HepG2 (cell line): Measurements from ENCODE around the gene TNC. TPM values are rescaled to one million over a fixed set of nuclear protein-coding genes. Genes with fewer than 3 reads are reported as not detected.

Source experiments
- ATAC-seq: fragments of 200-7000 bp; cut with Tn5 transposase; 3 replicates; pipeline ENCODE4 v1.9.1; 2020; ENCODE audit warnings: mild to moderate bottlenecking, moderate library complexity
- BruUV-seq: library from RNA; stranded (reverse); fragments of 400-500 nt; replicated peaks from 2 replicates; lab custom pipeline; 2021; lab: Mats Ljungman, UMichigan
- CTCF ChIA-PET: fragments of 300-600 bp; formaldehyde crosslinking; extraction: SDS; loops from one replicate; lab custom pipeline; 2021; ENCODE audit warnings: low total read pairs, inconsistent platforms, low intra/inter-chr PET ratio; lab: Yijun Ruan, JAX
- POLR2A ChIA-PET: fragments of 350-600 bp; sonication (Branson Sonifier 250); formaldehyde crosslinking; loops from one replicate; lab custom pipeline; 2020; ENCODE audit warnings: antibody characterized with exemption, inconsistent platforms; lab: Yijun Ruan, JAX
- DNase-seq: peaks from one replicate; pipeline ENCODE4 v3.0.0-alpha.2; 2015; ENCODE audit warnings: low spot score
- FAIRE-seq: peaks from 3 replicates; lab custom pipeline; 2011; peaks lifted over from hg19 to GRCh38; lab: Jason Lieb, UNC
- H2AFZ ChIP-seq: one replicate; pipeline ENCODE4 v1.6.1; 2011; ENCODE audit warnings: low read length, inconsistent platforms
- H3K27ac ChIP-seq: fragments of 300-600 bp; 3 replicates; pipeline ENCODE4 v1.8.0; 2011; ENCODE audit warnings: mixed run types, mild to moderate bottlenecking, mixed read lengths, low read length, inconsistent platforms; ENCODE audit not compliant: insufficient read depth; ENCODE audit errors: extremely low read length
- H3K27me3 ChIP-seq, 2 experiments: fragments of 200-600 bp in 1 of 2; 2 replicates in 1 of 2; 3 replicates in 1 of 2; pipeline versions ENCODE4 v1.6.0 to v1.8.0; 2011; ENCODE audit warnings: low read length in 2 of 2, mild to moderate bottlenecking in 2 of 2, moderate library complexity in 2 of 2, inconsistent platforms in 1 of 2; ENCODE audit not compliant: insufficient read depth in 2 of 2, control insufficient read depth in 1 of 2
- H3K36me3 ChIP-seq, 2 experiments: fragments of 200-600 bp in 1 of 2; replicated peaks in 1 of 2; 2 replicates in 1 of 2; 3 replicates in 1 of 2; pipeline versions ENCODE4 v1.5.1 to v1.8.0; 2011; ENCODE audit warnings: low read length in 2 of 2, inconsistent platforms in 1 of 2; ENCODE audit not compliant: insufficient read depth in 2 of 2, control insufficient read depth in 1 of 2
- H3K4me1 ChIP-seq: 2 replicates; pipeline ENCODE4 v1.5.1; 2012; ENCODE audit warnings: low read length, inconsistent platforms; ENCODE audit not compliant: insufficient read depth
- H3K4me2 ChIP-seq: 2 replicates; pipeline ENCODE4 v1.6.0; 2011; ENCODE audit warnings: low read depth, low read length, inconsistent platforms
- H3K4me3 ChIP-seq, 3 experiments: fragments of 200-600 bp in 1 of 3; sonication (generic), shearing (Covaris generic) in 1 of 3; replicated peaks in 1 of 3; 2 replicates each; pipeline ENCODE4 v1.5.1; 2011 to 2016; ENCODE audit warnings: low read length in 3 of 3, inconsistent platforms in 2 of 3, low read depth in 2 of 3, mild to moderate bottlenecking in 2 of 3, control low read depth in 1 of 3, mixed read lengths in 1 of 3; ENCODE audit not compliant: insufficient read depth in 1 of 3
- H3K79me2 ChIP-seq: one replicate; pipeline ENCODE4 v1.6.1; 2011; ENCODE audit warnings: low read length, inconsistent platforms; ENCODE audit not compliant: insufficient read depth
- H3K9ac ChIP-seq: 2 replicates; pipeline ENCODE4 v1.6.0; 2011; ENCODE audit warnings: mild to moderate bottlenecking, low read depth, low read length, inconsistent platforms; ENCODE audit not compliant: insufficient read depth
- H3K9me3 ChIP-seq: 2 replicates; pipeline ENCODE4 v1.5.1; 2012; ENCODE audit warnings: mild to moderate bottlenecking, low read length
- H4K20me1 ChIP-seq: 2 replicates; pipeline ENCODE4 v1.6.0; 2011; ENCODE audit warnings: inconsistent platforms, mild to moderate bottlenecking, low read length, moderate library complexity; ENCODE audit not compliant: insufficient read depth
- CREM ChIP-seq, 2 experiments: sonication (generic) in 1 of 2; formaldehyde crosslinking in 1 of 2; IDR thresholded peaks; 2 replicates each; pipeline versions ENCODE4 v1.4.0 to v1.6.1; 2016 to 2020; ENCODE audit warnings: antibody characterized with exemption in 1 of 2, mild to moderate bottlenecking in 1 of 2, missing genetic modification reagents in 1 of 2
- HNRNPUL1 ChIP-seq: fragments of 200-400 bp; formaldehyde crosslinking; IDR thresholded peaks from 2 replicates; pipeline ENCODE4 v1.6.1; 2017; ENCODE audit warnings: low read depth, mild to moderate bottlenecking, low read length, moderate library complexity
- KMT2B ChIP-seq: IDR thresholded peaks from 2 replicates; pipeline ENCODE4 v1.6.1; 2016; ENCODE audit warnings: missing genetic modification reagents, missing compliant biosample characterization
- MTF2 ChIP-seq: sonication (generic); formaldehyde crosslinking; IDR thresholded peaks from 2 replicates; pipeline ENCODE4 v1.5.0; 2020; ENCODE audit warnings: missing genetic modification reagents, borderline replicate concordance
- PBX2 ChIP-seq: IDR thresholded peaks from 2 replicates; pipeline ENCODE4 v1.6.1; 2016; ENCODE audit warnings: control low read depth
- USF2 ChIP-seq, 2 experiments: sonication (generic) in 1 of 2; formaldehyde crosslinking in 1 of 2; IDR thresholded peaks; 2 replicates each; pipeline versions ENCODE4 v1.5.1 to v1.6.1; 2011 to 2020; ENCODE audit warnings: borderline replicate concordance in 1 of 2, low read depth in 1 of 2, low read length in 1 of 2, mild to moderate bottlenecking in 1 of 2, missing genetic modification reagents in 1 of 2, moderate library complexity in 1 of 2
- ZFAT ChIP-seq: sonication (generic); formaldehyde crosslinking; conservative IDR thresholded peaks from 2 replicates; pipeline ENCODE4 v1.8.1; 2023; ENCODE audit warnings: missing genetic modification reagents, inconsistent platforms
- ZNF274 ChIP-seq: sonication (generic); formaldehyde crosslinking; IDR thresholded peaks from 2 replicates; pipeline ENCODE4 v1.5.1; 2020; ENCODE audit warnings: mild to moderate bottlenecking, missing genetic modification reagents
- ZNF331 ChIP-seq: sonication (generic); formaldehyde crosslinking; IDR thresholded peaks from 2 replicates; pipeline ENCODE4 v1.4.0; 2020; ENCODE audit warnings: missing genetic modification reagents
- ZNF407 ChIP-seq: sonication (generic); formaldehyde crosslinking; IDR thresholded peaks from one replicate; pipeline ENCODE4 v1.5.1; 2020; ENCODE audit warnings: mild to moderate bottlenecking, missing genetic modification reagents; ENCODE audit errors: not compliant biosample characterization
- ZNF691 ChIP-seq: sonication (generic); formaldehyde crosslinking; IDR thresholded peaks from 2 replicates; pipeline ENCODE4 v1.4.0; 2020; ENCODE audit warnings: missing genetic modification reagents, low read depth, mild to moderate bottlenecking, borderline replicate concordance
- WGBS: methylation state at CpG from one replicate; pipeline ENCODE4 v1.1.6; 2017; ENCODE audit warnings: low lambda C conversion rate; 5-methylcytosine and 5-hydroxymethylcytosine counted together
- in situ Hi-C: cut with HindIII; loops from 2 replicates; pipeline ENCODE4 v1.10.0; 2017; ENCODE audit warnings: low pct_unique_long_range_greater_than_20kb; ENCODE audit not compliant: extremely low pct_ligation_motif_present
- intact Hi-C: fragments of 100-400 bp; cut with micrococcal nuclease; formaldehyde crosslinking; loops from one replicate; pipeline ENCODE4 v1.10.0; 2022; ENCODE audit not compliant: unreplicated experiment
- polyA plus RNA-seq, 8 experiments: library from polyadenylated mRNA; depleted of rRNA in 3 of 8; stranded (reverse) in 7 of 8; unstranded in 1 of 8; fragments of >200 nt; fragmentation: Illumina TruSeq in 4 of 8; extraction: Trizol in 4 of 8; gene quantifications; 2 replicates each; pipeline versions ENCODE4 v1.2.1 to v1.2.3, GENCODE V29; 2011 to 2016; ENCODE audit warnings: low read depth in 4 of 8, missing spikeins in 1 of 8, mixed read lengths in 1 of 8; ENCODE audit not compliant: insufficient read depth in 1 of 8
- total RNA-seq, 5 experiments: library from RNA; depleted of rRNA; stranded (reverse); fragments of >200 nt; fragmentation: Illumina TruSeq; extraction: Trizol; gene quantifications; 2 replicates each; pipeline ENCODE4 v1.2.3, GENCODE V29; 2016; ENCODE audit warnings: low read depth in 1 of 5

TNC gene
- total and polyA plus RNA-seq, 2 of the 13 experiments (the other 11 are each of a cell fraction or from before 2014, with no cell fraction given), result not detected

- Histone ChIP-seq H3K27me3 (no peaks in the 10 kb centered on the region), H3K4me2 (no peak overlapping the region), H3K79me2 (no peaks in the 10 kb centered on the region), H3K9me3 (no peaks in the 10 kb centered on the region), H2AFZ (no peak overlapping the region), H4K20me1 (no peaks in the 10 kb centered on the region), H3K4me1 (no peaks in the 10 kb centered on the region), H3K4me3 (no peak overlapping the region), H3K27ac (no peak overlapping the region), H3K9ac (no peak overlapping the region), H3K36me3 (no peaks in the 10 kb centered on the region)
- WGBS, result 4% methylated on average over 6 of the region's 6 CpGs
- FAIRE-seq (no peak), ATAC-seq (no peak), DNase-seq (no peak)
- TF ChIP-seq ZNF407 (CRISPR knock-in tag) (no peak), HNRNPUL1 (no peak), ZNF274 (CRISPR knock-in tag) (no peak), CREM (IDR thresholded peaks at IDR 0.05) (no peak), CREM (CRISPR knock-in tag; IDR thresholded peaks at IDR 0.05) (no peak), ZNF331 (no peak), KMT2B (no peak), PBX2 (no peak), USF2 (IDR thresholded peaks at IDR 0.05; ENCODE audit: low read depth, low read length) (no peak), USF2 (CRISPR knock-in tag; IDR thresholded peaks at IDR 0.05; ENCODE audit: borderline replicate concordance) (no peak), ZNF691 (CRISPR knock-in tag) (no peak), MTF2 (CRISPR knock-in tag) (no peak), ZFAT (CRISPR knock-in tag) (no peak)
- ChIA-PET POLR2A (no interaction called here), CTCF (no interaction called here)
- intact Hi-C loops, result no loop called here
- in situ Hi-C loops, result no loop called here
- BruUV-seq, result no TSS peak
Measured at GRCh38 chr9:115058684-115059315, 59.2 kb downstream of the TNC start.
